A673 (cell line): ENCODE data around the gene PTPRQ. TPM values are rescaled to one million over a fixed set of nuclear protein-coding genes. Genes with fewer than 3 reads are reported as not detected.

Experiments used
- BruUV-seq: library from RNA; stranded (reverse); fragments of 400-500 nt; replicated peaks from 2 replicates; lab custom pipeline; 2021; lab: Mats Ljungman, UMichigan
- CTCF ChIA-PET: fragments of 300-600 bp; sonication (Branson Sonifier 250); formaldehyde crosslinking; loops from one replicate; lab custom pipeline; 2022; ENCODE audit warnings: antibody characterized with exemption; lab: Charles Lee
- POLR2A ChIA-PET: fragments of 300-600 bp; sonication (Branson Sonifier 250); formaldehyde crosslinking; loops from one replicate; lab custom pipeline; 2022; ENCODE audit warnings: antibody characterized with exemption; ENCODE audit not compliant: low non-redundant PET; lab: Charles Lee
- DNase-seq: peaks from one replicate; pipeline ENCODE4 v3.0.0-alpha.2; 2015; ENCODE audit warnings: low spot score
- H3K27ac ChIP-seq: fragments of 200-600 bp; sonication (generic); 2 replicates; pipeline ENCODE4 v1.5.1; 2016; ENCODE audit warnings: mixed run types, low read depth, mild to moderate bottlenecking, mixed read lengths, antibody characterized with exemption, low read length; ENCODE audit not compliant: poor library complexity, severe bottlenecking
- H3K27me3 ChIP-seq: fragments of 200-600 bp; sonication (generic); replicated peaks from 2 replicates; pipeline ENCODE4 v1.6.1; 2017; ENCODE audit warnings: mixed run types, low read depth, mild to moderate bottlenecking, mixed read lengths, antibody characterized with exemption, low read length; ENCODE audit not compliant: insufficient read depth, poor library complexity
- H3K36me3 ChIP-seq: fragments of 200-600 bp; sonication (generic); 2 replicates; pipeline ENCODE4 v1.6.1; 2016; ENCODE audit warnings: mixed run types, mild to moderate bottlenecking, mixed read lengths, antibody characterized with exemption, low read length; ENCODE audit not compliant: insufficient read depth, poor library complexity, severe bottlenecking
- H3K4me1 ChIP-seq: fragments of 200-600 bp; sonication (generic); 2 replicates; pipeline ENCODE4 v1.6.1; 2017; ENCODE audit warnings: mixed run types, mild to moderate bottlenecking, mixed read lengths, antibody characterized with exemption, low read length; ENCODE audit not compliant: insufficient read depth, poor library complexity, severe bottlenecking
- H3K4me3 ChIP-seq: fragments of 200-600 bp; sonication (generic); 2 replicates; pipeline ENCODE4 v1.5.1; 2016; ENCODE audit warnings: low read depth, mixed run types, mild to moderate bottlenecking, mixed read lengths, low read length; ENCODE audit not compliant: poor library complexity, severe bottlenecking
- H3K9me3 ChIP-seq: fragments of 200-600 bp; sonication (generic); 2 replicates; pipeline ENCODE4 v1.6.1; 2016; ENCODE audit warnings: mixed run types, low read depth, mild to moderate bottlenecking, mixed read lengths, antibody characterized with exemption, low read length; ENCODE audit not compliant: poor library complexity, severe bottlenecking
- EZH2 ChIP-seq: fragments of 200-600 bp; sonication (generic); IDR thresholded peaks from 2 replicates; pipeline ENCODE4 v1.6.1; 2017; ENCODE audit warnings: borderline replicate concordance, low read depth, mild to moderate bottlenecking, mixed read lengths, antibody characterized with exemption, low read length; ENCODE audit not compliant: poor library complexity, severe bottlenecking
- intact Hi-C: fragments of 100-400 bp; cut with micrococcal nuclease; formaldehyde crosslinking; loops from one replicate; pipeline ENCODE4 v1.10.0; 2022; ENCODE audit not compliant: unreplicated experiment
- total RNA-seq: library from RNA; stranded (reverse); gene quantifications from 2 replicates; pipeline ENCODE4 v1.2.3, GENCODE V29; 2021
- TF ChIP-seq, protein P1 (sequence below): fragments of 300-800, 200-600 bp; sonication (generic); conservative IDR thresholded peaks from 2 replicates; pipeline ENCODE4 v1.5.1; 2017; ENCODE audit warnings: low read depth, mild to moderate bottlenecking, antibody characterized with exemption, low read length, moderate library complexity, mixed read lengths

PTPRQ gene
- total RNA-seq, 1 experiment from 2014 or later: 0.15 TPM

GRCh38 chr12:80582431-80582830 is 138.4 kb downstream of the PTPRQ start:
- BruUV-seq: no TSS peak
- peaks cover 39% of the 10 kb centered on the region for H3K4me1 ChIP-seq
- no peaks in the 10 kb centered on the region for H3K27me3 ChIP-seq
- H3K4me3 ChIP-seq: no peak overlapping the region
- H3K36me3 ChIP-seq: no peaks in the 10 kb centered on the region
- CTCF ChIA-PET: no interaction called here
- TF ChIP-seq EZH2: no peak
- TF ChIP-seq, protein P1, sequence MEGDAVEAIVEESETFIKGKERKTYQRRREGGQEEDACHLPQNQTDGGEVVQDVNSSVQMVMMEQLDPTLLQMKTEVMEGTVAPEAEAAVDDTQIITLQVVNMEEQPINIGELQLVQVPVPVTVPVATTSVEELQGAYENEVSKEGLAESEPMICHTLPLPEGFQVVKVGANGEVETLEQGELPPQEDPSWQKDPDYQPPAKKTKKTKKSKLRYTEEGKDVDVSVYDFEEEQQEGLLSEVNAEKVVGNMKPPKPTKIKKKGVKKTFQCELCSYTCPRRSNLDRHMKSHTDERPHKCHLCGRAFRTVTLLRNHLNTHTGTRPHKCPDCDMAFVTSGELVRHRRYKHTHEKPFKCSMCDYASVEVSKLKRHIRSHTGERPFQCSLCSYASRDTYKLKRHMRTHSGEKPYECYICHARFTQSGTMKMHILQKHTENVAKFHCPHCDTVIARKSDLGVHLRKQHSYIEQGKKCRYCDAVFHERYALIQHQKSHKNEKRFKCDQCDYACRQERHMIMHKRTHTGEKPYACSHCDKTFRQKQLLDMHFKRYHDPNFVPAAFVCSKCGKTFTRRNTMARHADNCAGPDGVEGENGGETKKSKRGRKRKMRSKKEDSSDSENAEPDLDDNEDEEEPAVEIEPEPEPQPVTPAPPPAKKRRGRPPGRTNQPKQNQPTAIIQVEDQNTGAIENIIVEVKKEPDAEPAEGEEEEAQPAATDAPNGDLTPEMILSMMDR: no peak
- intact Hi-C loops: no loop called here
- POLR2A ChIA-PET: no interaction called here
- peak overlapping the region; percentile 87 for H3K27ac ChIP-seq
- H3K9me3 ChIP-seq: no peaks in the 10 kb centered on the region
- no peak for DNase-seq

GRCh38 chr12:80589077-80589476 is 145.0 kb downstream of the PTPRQ start:
- H3K36me3 ChIP-seq: no peaks in the 10 kb centered on the region
- H3K9me3 ChIP-seq: no peaks in the 10 kb centered on the region
- ChIA-PET CTCF (no interaction called here), POLR2A (no interaction called here)
- no peaks in the 10 kb centered on the region for H3K27me3 ChIP-seq
- no TSS peak for BruUV-seq
- intact Hi-C loops: no loop called here
- H3K27ac ChIP-seq: no peak overlapping the region
- no peak overlapping the region for H3K4me3 ChIP-seq
- no peak for DNase-seq
- TF ChIP-seq EZH2: no peak
- TF ChIP-seq, protein P1: no peak
- peaks cover 26% of the 10 kb centered on the region for H3K4me1 ChIP-seq

DNA sequence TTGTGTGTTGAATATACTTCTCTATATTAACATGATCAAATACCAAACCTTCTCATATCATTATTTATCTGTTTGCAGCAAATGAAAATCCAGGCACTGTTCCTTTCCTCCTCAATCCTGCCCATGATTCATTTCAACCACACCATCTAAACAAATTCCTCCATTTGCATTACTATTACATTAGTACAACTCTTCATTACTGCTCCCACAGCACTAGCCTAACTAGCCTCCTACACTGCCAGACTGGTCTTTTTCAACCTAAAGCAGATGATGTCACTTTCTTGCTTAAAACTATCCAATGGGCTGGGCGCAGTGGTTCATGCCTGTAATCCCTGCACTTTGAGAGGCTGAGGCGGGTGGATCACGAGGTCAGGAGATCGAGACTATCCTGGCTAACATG is 146.1 kb downstream of the PTPRQ start:
- no peaks in the 10 kb centered on the region for H3K9me3 ChIP-seq
- no peaks in the 10 kb centered on the region for H3K27me3 ChIP-seq
- no peak for TF ChIP-seq EZH2
- TF ChIP-seq, protein P1: no peak
- no peaks in the 10 kb centered on the region for H3K36me3 ChIP-seq
- H3K4me3 ChIP-seq: no peak overlapping the region
- peaks cover 29% of the 10 kb centered on the region for H3K4me1 ChIP-seq
- intact Hi-C loops: no loop called here
- POLR2A ChIA-PET: no interaction called here
- H3K27ac ChIP-seq: no peak overlapping the region
- CTCF ChIA-PET: no interaction called here
- no TSS peak for BruUV-seq
- no peak for DNase-seq
